Measurements from ENCODE around the gene TBCK. TPM values are rescaled to one million over a fixed set of nuclear protein-coding genes. Genes with fewer than 3 reads are reported as not detected.

TBCK gene
- total and polyA plus RNA-seq, 2 of the 13 experiments (the other 11 are each of a cell fraction or from before 2014, with no cell fraction given), result 51.0 to 62.4 TPM

- intact Hi-C loops (cut with micrococcal nuclease; ENCODE audit: unreplicated experiment) (loop anchor here (10.0 kb wide), 1 partner anchor 328 kb away; the partner anchor contains the start of genes GSTCD and INTS12), in situ Hi-C loops (cut with HindIII; ENCODE audit: extremely low pct_ligation_motif_present, low pct_unique_long_range_greater_than_20kb) (no loop called here)
- POLR2A ChIA-PET, result no interaction called here
- H2AFZ ChIP-seq (ENCODE audit: low read length), result no peak overlapping the region
- H3K4me2 ChIP-seq (ENCODE audit: low read depth, low read length), result no peak overlapping the region
- H3K9ac ChIP-seq (ENCODE audit: insufficient read depth, low read depth, low read length), result no peak overlapping the region
- H3K79me2 ChIP-seq (ENCODE audit: insufficient read depth, low read length), result no peaks in the 10 kb centered on the region
- WGBS (ENCODE audit: low lambda C conversion rate), result 100% methylated on average over 1 of the region's 1 CpG
- H3K27me3 ChIP-seq (ENCODE audit: control insufficient read depth in 1 of 2, insufficient read depth in 2 of 2, low read length in 2 of 2), result no peaks in the 10 kb centered on the region
- no peak for FAIRE-seq
- peaks cover 27% of the 10 kb centered on the region; the same call in 1 of the 2 replicates for H3K9me3 ChIP-seq (ENCODE audit: low read length)
- H3K36me3 ChIP-seq (replicated peaks in 1 of 2; ENCODE audit: control insufficient read depth in 1 of 2, insufficient read depth in 2 of 2, low read length in 2 of 2), result no peaks in the 10 kb centered on the region
- peaks cover 72% of the 10 kb centered on the region for H3K4me1 ChIP-seq (ENCODE audit: insufficient read depth, low read length)
- BruUV-seq (replicated peaks), result no TSS peak
- peak; percentile 37 for DNase-seq (ENCODE audit: low spot score)
- peak; percentile 56 for ATAC-seq
- H3K27ac ChIP-seq (ENCODE audit: extremely low read length, insufficient read depth, low read length), result no peak overlapping the region
- H4K20me1 ChIP-seq (ENCODE audit: insufficient read depth, low read length), result no peaks in the 10 kb centered on the region
- H3K4me3 ChIP-seq (replicated peaks in 1 of 3; ENCODE audit: insufficient read depth in 1 of 3, low read depth in 2 of 3, low read length in 3 of 3), result no peak overlapping the region
- no peak for TF ChIP-seq ZNF432 (CRISPR knock-in tag; IDR thresholded peaks at IDR 0.05; ENCODE audit: borderline replicate concordance)
- TF ChIP-seq RFX1 (IDR thresholded peaks at IDR 0.05), result peak; percentile 17; the same call in 1 of the 2 replicates
- TF ChIP-seq ZNF180 (CRISPR knock-in tag; IDR thresholded peaks at IDR 0.05; ENCODE audit: borderline replicate concordance, low read depth), result no peak
- peak; percentile 71 for TF ChIP-seq FOSL2 (CRISPR knock-in tag; IDR thresholded peaks at IDR 0.05)
- 0 out of 2 replicates have a peak, but pooled peaks have one; percentile 19 for TF ChIP-seq POGZ (CRISPR knock-in tag; IDR thresholded peaks at IDR 0.05)
- peak; percentile 23; the same call in 1 of the 2 replicates for TF ChIP-seq HNF4A (CRISPR knock-in tag; IDR thresholded peaks at IDR 0.05)
- CTCF ChIA-PET (ENCODE audit: low intra/inter-chr PET ratio, low total read pairs), result no interaction called here
Measured at GRCh38 chr4:106032851-106033286, 283.1 kb downstream of the TBCK start.

GRCh38 chr4:106022454-106022853 lies 293.6 kb downstream of the TBCK start:
- in situ Hi-C loops (cut with HindIII; ENCODE audit: extremely low pct_ligation_motif_present, low pct_unique_long_range_greater_than_20kb) (no loop called here), intact Hi-C loops (cut with micrococcal nuclease; ENCODE audit: unreplicated experiment) (no loop called here)
- no peak for DNase-seq (ENCODE audit: low spot score)
- Histone ChIP-seq H3K4me2 (ENCODE audit: low read depth, low read length) (no peak overlapping the region), H3K9ac (ENCODE audit: insufficient read depth, low read depth, low read length) (no peak overlapping the region), H4K20me1 (ENCODE audit: insufficient read depth, low read length) (no peaks in the 10 kb centered on the region), H2AFZ (ENCODE audit: low read length) (no peak overlapping the region), H3K36me3 (replicated peaks in 1 of 2; ENCODE audit: control insufficient read depth in 1 of 2, insufficient read depth in 2 of 2, low read length in 2 of 2) (no peaks in the 10 kb centered on the region), H3K27me3 (ENCODE audit: control insufficient read depth in 1 of 2, insufficient read depth in 2 of 2, low read length in 2 of 2) (no peaks in the 10 kb centered on the region), H3K27ac (ENCODE audit: extremely low read length, insufficient read depth, low read length) (no peak overlapping the region), H3K4me3 (replicated peaks in 1 of 3; ENCODE audit: insufficient read depth in 1 of 3, low read depth in 2 of 3, low read length in 3 of 3) (no peak overlapping the region), H3K4me1 (ENCODE audit: insufficient read depth, low read length) (no peaks in the 10 kb centered on the region), H3K79me2 (ENCODE audit: insufficient read depth, low read length) (no peaks in the 10 kb centered on the region), H3K9me3 (ENCODE audit: low read length) (peaks cover 3% of the 10 kb centered on the region; the same call in 1 of the 2 replicates)
- FAIRE-seq, result no peak
- CTCF ChIA-PET (ENCODE audit: low intra/inter-chr PET ratio, low total read pairs), result no interaction called here
- ATAC-seq, result no peak
- no TSS peak for BruUV-seq (replicated peaks)
- POLR2A ChIA-PET, result no interaction called here
- TF ChIP-seq SNAI1 (CRISPR knock-in tag; IDR thresholded peaks at IDR 0.05; ENCODE audit: borderline replicate concordance) (no peak), CAMTA2 (CRISPR knock-in tag; IDR thresholded peaks at IDR 0.05; ENCODE audit: borderline replicate concordance) (no peak), NFE2L1 (CRISPR knock-in tag; IDR thresholded peaks at IDR 0.05; ENCODE audit: borderline replicate concordance) (no peak), ZNF235 (CRISPR knock-in tag; IDR thresholded peaks at IDR 0.05; ENCODE audit: borderline replicate concordance) (no peak), SMC3 (IDR thresholded peaks at IDR 0.05; ENCODE audit: low read length) (no peak)
- WGBS (ENCODE audit: low lambda C conversion rate), result 80% methylated on average over 1 of the region's 2 CpGs
